K562 (cell line): ENCODE measurements around the gene FAM117B. TPM values are rescaled to one million over a fixed set of nuclear protein-coding genes. Genes with fewer than 3 reads are reported as not detected.
A peak's percentile ranks its signal among the peaks of the same experiment; 100 is the strongest.

Experiments used
- BHLHE40 ChIP-seq: IDR thresholded peaks from 2 replicates; pipeline ENCODE4 v1.6.1; 2011; ENCODE audit warnings: low read length, improper control_type of control experiment
- BRD4 ChIP-seq: fragments of 200-600 bp; sonication (generic); IDR thresholded peaks from 2 replicates; pipeline ENCODE4 v1.6.1; 2017; ENCODE audit warnings: inconsistent platforms
- CREB1 ChIP-seq, 2 experiments: sonication (generic) in 1 of 2; formaldehyde crosslinking in 1 of 2; IDR thresholded peaks; 2 replicates each; pipeline versions ENCODE4 v1.6.1 to v1.8.0; 2012 to 2022; ENCODE audit warnings: inconsistent platforms in 1 of 2, mild to moderate bottlenecking in 1 of 2, missing genetic modification reagents in 1 of 2, moderate library complexity in 1 of 2
- EZH2 ChIP-seq: IDR thresholded peaks from 2 replicates; pipeline ENCODE4 v1.6.1; 2012; ENCODE audit warnings: low read depth, mild to moderate bottlenecking, inconsistent platforms, low read length, borderline replicate concordance
- HCFC1 ChIP-seq: IDR thresholded peaks from 2 replicates; pipeline ENCODE4 v1.6.1; 2012; ENCODE audit warnings: low read depth, low read length, improper control_type of control experiment
- LARP7 ChIP-seq: fragments of 450-650 bp; IDR thresholded peaks from 2 replicates; pipeline ENCODE4 v1.6.1; 2016
- LEF1 ChIP-seq: fragments of 450-650 bp; IDR thresholded peaks from 2 replicates; pipeline ENCODE4 v1.6.1; 2016; ENCODE audit warnings: mild to moderate bottlenecking
- MTF1 ChIP-seq: fragments of 250-450 bp; sonication (Bioruptor Pico); IDR thresholded peaks from 2 replicates; pipeline ENCODE4 v1.9.0; 2021; ENCODE audit warnings: moderate library complexity, mild to moderate bottlenecking, inconsistent platforms, borderline replicate concordance
- NCOA1 ChIP-seq: fragments of 450-650 bp; IDR thresholded peaks from 2 replicates; pipeline ENCODE4 v1.6.1; 2016; ENCODE audit warnings: low read depth
- PHF20 ChIP-seq: fragments of 450-650 bp; IDR thresholded peaks from 2 replicates; pipeline ENCODE4 v1.6.1; 2018; ENCODE audit not compliant: partially characterized antibody
- ZNF224 ChIP-seq: sonication (generic); formaldehyde crosslinking; IDR thresholded peaks from 2 replicates; pipeline ENCODE4 v1.8.0; 2022; ENCODE audit warnings: mild to moderate bottlenecking, missing genetic modification reagents
- ZNF707 ChIP-seq: fragments of 250-450 bp; sonication (Bioruptor Pico); conservative IDR thresholded peaks from 2 replicates; pipeline ENCODE4 v1.8.0; 2022; ENCODE audit warnings: inconsistent platforms, mild to moderate bottlenecking, moderate library complexity
- ZZZ3 ChIP-seq: fragments of 450-650 bp; IDR thresholded peaks from 2 replicates; pipeline ENCODE4 v1.6.1; 2016; ENCODE audit warnings: antibody characterized with exemption, mild to moderate bottlenecking, moderate library complexity
- polyA plus RNA-seq, 8 experiments: library from polyadenylated mRNA; depleted of rRNA in 4 of 8; stranded (reverse) in 5 of 8; unstranded in 3 of 8; fragments of >200 nt; fragmentation: Nextera tagmentation in 2 of 8; fragmentation: Illumina TruSeq in 1 of 8; extraction: Ambion mirVana in 2 of 8; extraction: Trizol in 1 of 8; gene quantifications; 2 replicates each; pipeline versions ENCODE4 v1.2.1 to v1.2.3, GENCODE V29; 2011 to 2014; ENCODE audit warnings: inconsistent platforms in 1 of 8, missing spikeins in 1 of 8
- total RNA-seq, 7 experiments: library from RNA; depleted of rRNA in 6 of 7; stranded (reverse); fragments of >200 nt in 6 of 7; fragmentation: Illumina TruSeq in 2 of 7; extraction: Trizol in 2 of 7; gene quantifications; 2 replicates each; pipeline versions ENCODE4 v1.2.1 to v1.2.3, GENCODE V29; 2011 to 2021; ENCODE audit warnings: low replicate concordance in 1 of 7
- TF ChIP-seq, protein P1 (sequence below): fragments of 250-450 bp; sonication (Bioruptor Pico); IDR thresholded peaks from 2 replicates; pipeline ENCODE4 v1.8.0; 2021; ENCODE audit warnings: mild to moderate bottlenecking, moderate library complexity
- TF ChIP-seq, protein P2 (sequence below): fragments of 250-450 bp; sonication (Bioruptor Pico); IDR thresholded peaks from 2 replicates; pipeline ENCODE4 v1.5.0; 2021; ENCODE audit warnings: mild to moderate bottlenecking, moderate library complexity
- TF ChIP-seq, protein P3 (sequence below): sonication (generic); formaldehyde crosslinking; IDR thresholded peaks from 2 replicates; pipeline ENCODE4 v1.8.1; 2023; ENCODE audit warnings: mild to moderate bottlenecking, missing genetic modification reagents
- TF ChIP-seq, protein P4 (sequence below): sonication (generic); formaldehyde crosslinking; IDR thresholded peaks from 2 replicates; pipeline ENCODE4 v1.8.0; 2022; ENCODE audit warnings: missing genetic modification reagents, mild to moderate bottlenecking, borderline replicate concordance

The FAM117B gene
- total and polyA plus RNA-seq, 9 of the 15 experiments (the other 6 are each of a cell fraction or from before 2014, with no cell fraction given), result 1.6 to 5.2 (median 2.6) TPM

DNA sequence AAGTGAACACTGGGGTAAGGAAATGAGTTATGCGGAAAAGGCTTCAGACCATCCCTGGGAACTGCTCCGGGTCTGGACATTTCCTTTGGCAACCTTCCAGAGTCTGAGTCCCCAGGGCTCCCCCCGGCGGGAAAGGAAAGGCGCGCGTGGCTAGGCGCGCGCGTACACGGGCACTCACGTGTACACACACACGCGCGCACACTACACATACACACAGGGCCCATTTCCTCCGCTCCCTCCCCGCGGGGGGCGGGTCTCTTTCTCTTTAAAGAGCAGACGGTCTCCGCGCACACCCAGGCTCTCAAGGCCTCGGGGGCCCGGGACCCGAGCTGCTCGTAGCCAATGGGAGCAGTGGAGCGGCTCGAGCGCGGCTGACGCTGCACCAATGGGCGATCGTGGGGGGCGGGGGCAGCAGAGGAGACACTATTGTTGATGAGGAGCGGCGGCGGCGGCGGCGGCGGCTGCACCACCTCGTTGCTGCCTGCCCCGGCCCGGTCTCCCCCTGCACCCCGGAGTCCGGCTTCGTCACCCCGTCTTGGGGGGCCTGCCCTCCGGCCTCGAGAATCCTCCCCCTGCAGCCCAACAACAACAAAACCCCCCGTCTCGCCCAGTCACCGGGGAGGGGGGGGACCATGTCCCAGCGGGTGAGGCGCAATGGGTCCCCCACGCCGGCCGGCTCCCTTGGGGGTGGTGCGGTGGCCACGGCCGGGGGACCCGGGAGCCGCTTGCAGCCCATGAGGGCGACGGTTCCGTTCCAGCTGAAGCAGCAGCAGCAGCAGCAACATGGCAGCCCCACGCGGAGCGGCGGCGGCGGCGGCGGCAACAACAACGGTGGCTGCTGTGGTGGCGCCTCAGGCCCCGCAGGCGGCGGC lies at the start of gene FAM117B (continued):
- TF ChIP-seq, protein P1, sequence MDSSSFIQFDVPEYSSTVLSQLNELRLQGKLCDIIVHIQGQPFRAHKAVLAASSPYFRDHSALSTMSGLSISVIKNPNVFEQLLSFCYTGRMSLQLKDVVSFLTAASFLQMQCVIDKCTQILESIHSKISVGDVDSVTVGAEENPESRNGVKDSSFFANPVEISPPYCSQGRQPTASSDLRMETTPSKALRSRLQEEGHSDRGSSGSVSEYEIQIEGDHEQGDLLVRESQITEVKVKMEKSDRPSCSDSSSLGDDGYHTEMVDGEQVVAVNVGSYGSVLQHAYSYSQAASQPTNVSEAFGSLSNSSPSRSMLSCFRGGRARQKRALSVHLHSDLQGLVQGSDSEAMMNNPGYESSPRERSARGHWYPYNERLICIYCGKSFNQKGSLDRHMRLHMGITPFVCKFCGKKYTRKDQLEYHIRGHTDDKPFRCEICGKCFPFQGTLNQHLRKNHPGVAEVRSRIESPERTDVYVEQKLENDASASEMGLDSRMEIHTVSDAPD, result no peak
- TF ChIP-seq EZH2 (no peak), PHF20 (no peak), NCOA1 (no peak), ZNF707 (CRISPR knock-in tag) (no peak), ZNF224 (no peak), BRD4 (no peak), LEF1 (no peak), HCFC1 (no peak), LARP7 (0 out of 2 replicates have a peak, but pooled peaks have one; percentile 21), MTF1 (CRISPR knock-in tag) (no peak), BHLHE40 (peak; percentile 92), ZZZ3 (no peak), CREB1 (IDR thresholded peaks at IDR 0.05) (no peak; the same call in 1 of the 2 replicates), CREB1 (CRISPR knock-in tag; IDR thresholded peaks at IDR 0.05) (peak; percentile 71)
- TF ChIP-seq, protein P2, sequence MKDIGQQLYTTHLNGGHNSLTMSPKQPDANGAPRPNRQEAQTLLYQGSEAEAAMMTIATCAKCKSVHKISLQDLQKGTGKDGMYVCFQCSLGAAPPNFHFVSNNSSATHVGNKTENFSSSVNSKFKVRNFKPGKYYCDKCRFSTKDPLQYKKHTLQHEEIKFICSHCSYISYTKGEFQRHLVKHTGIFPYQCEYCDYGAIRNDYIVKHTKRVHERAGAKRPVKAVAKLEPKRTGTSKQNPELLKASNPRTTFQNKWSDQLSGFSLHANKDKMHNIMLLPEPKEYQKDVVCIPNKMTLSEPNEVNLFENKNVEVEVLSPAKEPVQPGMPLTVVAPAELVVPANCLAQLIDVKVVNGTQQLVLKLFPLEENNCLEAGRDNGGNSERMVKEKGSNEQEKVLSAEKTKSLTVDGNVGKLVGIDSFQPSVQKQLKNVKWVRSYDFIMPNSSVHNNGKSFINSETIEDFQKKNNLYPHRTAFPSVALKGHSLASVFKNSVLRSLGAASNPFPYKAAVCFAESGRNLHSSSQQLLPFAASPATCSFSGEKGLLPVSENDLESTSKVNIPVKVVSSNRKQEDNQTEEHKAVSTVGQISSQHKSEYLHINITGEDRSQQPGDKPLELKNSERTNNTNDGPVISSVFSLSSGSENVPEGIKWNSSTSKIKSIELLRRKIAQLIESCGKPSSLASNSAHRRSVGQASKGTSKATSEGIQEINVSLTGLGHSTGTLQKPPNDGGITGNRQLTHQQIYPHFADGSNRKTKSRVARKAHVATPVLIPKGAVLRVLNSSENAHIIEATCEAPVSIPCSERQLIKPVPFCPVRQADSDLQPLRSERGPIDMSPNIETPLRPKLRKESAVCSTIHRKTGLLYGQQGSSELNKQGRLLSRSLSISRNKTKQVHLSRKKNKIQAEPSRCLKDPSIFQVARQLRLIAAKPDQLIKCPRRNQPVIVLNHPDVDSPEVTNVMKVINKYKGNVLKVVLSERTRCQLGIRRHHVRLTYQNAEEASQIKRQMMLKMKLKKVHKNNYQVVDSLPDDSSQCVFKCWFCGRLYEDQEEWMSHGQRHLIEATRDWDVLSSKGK (CRISPR knock-in tag), result no peak
- TF ChIP-seq, protein P3, sequence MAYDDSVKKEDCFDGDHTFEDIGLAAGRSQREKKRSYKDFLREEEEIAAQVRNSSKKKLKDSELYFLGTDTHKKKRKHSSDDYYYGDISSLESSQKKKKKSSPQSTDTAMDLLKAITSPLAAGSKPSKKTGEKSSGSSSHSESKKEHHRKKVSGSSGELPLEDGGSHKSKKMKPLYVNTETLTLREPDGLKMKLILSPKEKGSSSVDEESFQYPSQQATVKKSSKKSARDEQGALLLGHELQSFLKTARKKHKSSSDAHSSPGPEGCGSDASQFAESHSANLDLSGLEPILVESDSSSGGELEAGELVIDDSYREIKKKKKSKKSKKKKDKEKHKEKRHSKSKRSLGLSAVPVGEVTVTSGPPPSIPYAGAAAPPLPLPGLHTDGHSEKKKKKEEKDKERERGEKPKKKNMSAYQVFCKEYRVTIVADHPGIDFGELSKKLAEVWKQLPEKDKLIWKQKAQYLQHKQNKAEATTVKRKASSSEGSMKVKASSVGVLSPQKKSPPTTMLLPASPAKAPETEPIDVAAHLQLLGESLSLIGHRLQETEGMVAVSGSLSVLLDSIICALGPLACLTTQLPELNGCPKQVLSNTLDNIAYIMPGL (CRISPR knock-in tag), result no peak
- TF ChIP-seq, protein P4, sequence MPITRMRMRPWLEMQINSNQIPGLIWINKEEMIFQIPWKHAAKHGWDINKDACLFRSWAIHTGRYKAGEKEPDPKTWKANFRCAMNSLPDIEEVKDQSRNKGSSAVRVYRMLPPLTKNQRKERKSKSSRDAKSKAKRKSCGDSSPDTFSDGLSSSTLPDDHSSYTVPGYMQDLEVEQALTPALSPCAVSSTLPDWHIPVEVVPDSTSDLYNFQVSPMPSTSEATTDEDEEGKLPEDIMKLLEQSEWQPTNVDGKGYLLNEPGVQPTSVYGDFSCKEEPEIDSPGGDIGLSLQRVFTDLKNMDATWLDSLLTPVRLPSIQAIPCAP, result no peak
